Ascending aorta (tissue), 2 donors: ENCODE data around the gene ID1. TPM values are rescaled to one million over a fixed set of nuclear protein-coding genes. Genes with fewer than 3 reads are reported as not detected.
"Not testable (repeated sequence)": the region's sequence is repeated elsewhere in the genome, so short reads cannot be mapped to it uniquely, and the experiment has no call there.

Source experiments
- DNase-seq, 2 donors: peaks; one replicate each; pipeline ENCODE4 v3.0.0-alpha.2; 2019; ENCODE audit warnings: low spot score in 2 of 2
- H3K27ac ChIP-seq, 2 donors: fragments of 200-600 bp; sonication (generic); one replicate each; pipeline ENCODE4 v1.5.1; 2016 to 2017; ENCODE audit warnings: mild to moderate bottlenecking in 1 of 2
- H3K27me3 ChIP-seq: fragments of 200-600 bp; sonication (generic); one replicate; pipeline ENCODE4 v1.5.1; 2017
- H3K36me3 ChIP-seq, 2 donors: fragments of 200-600 bp; sonication (generic); one replicate each; pipeline ENCODE4 v1.5.1; 2016
- H3K4me1 ChIP-seq, 2 donors: fragments of 200-600 bp; sonication (generic); one replicate each; pipeline ENCODE4 v1.5.1; 2016 to 2017; ENCODE audit warnings: mild to moderate bottlenecking in 1 of 2
- H3K4me3 ChIP-seq, 2 donors: fragments of 200-600 bp; sonication (generic); one replicate each; pipeline ENCODE4 v1.5.1; 2016 to 2017; ENCODE audit warnings: mild to moderate bottlenecking in 1 of 2
- H3K9me3 ChIP-seq, 2 donors: fragments of 200-600 bp; sonication (generic); one replicate each; pipeline ENCODE4 v1.5.1; 2016
- intact Hi-C: fragments of 100-400 bp; cut with DNase I; formaldehyde crosslinking; loops from one replicate; pipeline ENCODE4 v1.15.1; 2023
- total RNA-seq: library from RNA; depleted of rRNA; stranded (reverse); fragments of >200 nt; gene quantifications from one replicate; pipeline ENCODE4 v1.1.0, GENCODE V29; 2016
- TF ChIP-seq, protein P1 (sequence below), 3 experiments: fragments of 200-600 bp in 2 of 3; fragments of 450-650 bp in 1 of 3; sonication (generic) in 2 of 3; IDR thresholded peaks; one replicate each; pipeline ENCODE4 v1.5.1; 2016 to 2019; ENCODE audit warnings: antibody characterized with exemption in 3 of 3, mild to moderate bottlenecking in 1 of 3, moderate library complexity in 1 of 3

The ID1 gene
- total RNA-seq, 1 donor from 2014 or later = 3,326 TPM

DNA sequence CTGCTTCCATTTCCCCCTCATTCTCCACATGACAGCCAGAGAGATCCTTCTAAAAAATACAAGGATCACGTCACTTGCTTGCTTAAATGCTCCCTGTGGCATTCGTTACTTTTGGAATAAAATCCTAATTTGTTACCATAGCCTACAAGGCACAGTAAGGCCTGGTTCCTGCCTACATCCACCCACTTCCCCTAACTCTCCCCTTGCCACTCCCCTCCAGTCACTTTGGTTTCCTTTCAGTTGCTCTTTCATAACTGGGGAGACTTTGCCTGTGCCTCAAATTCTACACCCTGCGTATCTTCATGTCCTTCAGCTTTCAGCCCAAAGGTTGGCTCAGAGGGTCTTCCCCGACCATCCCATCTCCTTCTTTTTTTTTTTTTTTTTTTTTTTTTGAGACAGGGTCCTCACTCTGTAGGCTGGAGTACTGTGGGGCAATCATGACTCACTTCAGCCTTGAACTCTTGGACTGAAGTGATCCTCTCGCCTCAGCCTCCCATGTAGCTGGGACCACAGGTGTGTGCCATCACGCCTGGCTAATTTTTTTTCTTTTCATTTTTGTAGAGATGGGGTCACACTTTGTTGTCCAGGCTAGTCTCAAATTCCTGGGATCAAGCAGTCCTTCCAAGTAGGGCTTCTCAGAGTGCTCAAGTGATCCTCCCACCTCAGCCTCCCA is 12.5 kb downstream of the ID1 start:
- no peaks in the 10 kb centered on the region for H3K9me3 ChIP-seq
- intact Hi-C loops = no loop called here
- no peak overlapping the region for H3K27ac ChIP-seq
- H3K36me3 ChIP-seq = no peaks in the 10 kb centered on the region
- DNase-seq = no peak
- TF ChIP-seq, protein P1, sequence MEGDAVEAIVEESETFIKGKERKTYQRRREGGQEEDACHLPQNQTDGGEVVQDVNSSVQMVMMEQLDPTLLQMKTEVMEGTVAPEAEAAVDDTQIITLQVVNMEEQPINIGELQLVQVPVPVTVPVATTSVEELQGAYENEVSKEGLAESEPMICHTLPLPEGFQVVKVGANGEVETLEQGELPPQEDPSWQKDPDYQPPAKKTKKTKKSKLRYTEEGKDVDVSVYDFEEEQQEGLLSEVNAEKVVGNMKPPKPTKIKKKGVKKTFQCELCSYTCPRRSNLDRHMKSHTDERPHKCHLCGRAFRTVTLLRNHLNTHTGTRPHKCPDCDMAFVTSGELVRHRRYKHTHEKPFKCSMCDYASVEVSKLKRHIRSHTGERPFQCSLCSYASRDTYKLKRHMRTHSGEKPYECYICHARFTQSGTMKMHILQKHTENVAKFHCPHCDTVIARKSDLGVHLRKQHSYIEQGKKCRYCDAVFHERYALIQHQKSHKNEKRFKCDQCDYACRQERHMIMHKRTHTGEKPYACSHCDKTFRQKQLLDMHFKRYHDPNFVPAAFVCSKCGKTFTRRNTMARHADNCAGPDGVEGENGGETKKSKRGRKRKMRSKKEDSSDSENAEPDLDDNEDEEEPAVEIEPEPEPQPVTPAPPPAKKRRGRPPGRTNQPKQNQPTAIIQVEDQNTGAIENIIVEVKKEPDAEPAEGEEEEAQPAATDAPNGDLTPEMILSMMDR (IDR thresholded peaks at IDR 0.05) = no peak
- no peak overlapping the region for H3K4me3 ChIP-seq
- H3K27me3 ChIP-seq = no peaks in the 10 kb centered on the region
- H3K4me1 ChIP-seq = peaks cover 0 to 7% of the 10 kb centered on the region in 2 donors

DNA sequence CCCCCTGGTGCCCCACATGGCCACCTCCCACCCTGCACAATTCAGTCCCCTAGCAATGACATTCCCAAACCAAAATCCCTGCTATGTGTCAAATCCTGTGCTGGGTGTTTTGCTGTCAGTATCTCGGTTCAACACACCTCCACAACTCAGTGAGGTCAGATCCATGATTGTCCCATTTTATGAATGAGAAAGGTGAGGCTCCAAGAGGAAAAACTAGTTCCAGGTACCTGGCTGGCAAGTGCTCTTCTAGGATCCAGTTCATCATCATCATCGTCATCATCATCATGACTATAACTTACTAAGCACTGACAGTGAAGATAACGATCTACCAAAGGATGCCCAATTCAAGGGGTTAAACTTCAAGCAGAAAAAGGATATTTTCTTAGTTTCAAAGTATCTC is 15.2 kb downstream of the ID1 start:
- TF ChIP-seq, protein P1 (IDR thresholded peaks at IDR 0.05) = no peak
- intact Hi-C loops = no loop called here
- no peak for DNase-seq
- Histone ChIP-seq H3K27me3 (no peaks in the 10 kb centered on the region), H3K4me1 (peaks cover 0 to 10% of the 10 kb centered on the region in 2 donors), H3K27ac (no peak overlapping the region), H3K4me3 (no peak overlapping the region), H3K36me3 (no peaks in the 10 kb centered on the region), H3K9me3 (no peaks in the 10 kb centered on the region)

GRCh38 chr20:31623123-31623505 is 18.0 kb downstream of the ID1 start:
- H3K4me3 ChIP-seq, H3K27me3 ChIP-seq, intact Hi-C loops, DNase-seq, H3K4me1 ChIP-seq, H3K36me3 ChIP-seq, H3K9me3 ChIP-seq: not testable (repeated sequence)
- peak overlapping the region; percentile 32 to 62 for H3K27ac ChIP-seq

DNA sequence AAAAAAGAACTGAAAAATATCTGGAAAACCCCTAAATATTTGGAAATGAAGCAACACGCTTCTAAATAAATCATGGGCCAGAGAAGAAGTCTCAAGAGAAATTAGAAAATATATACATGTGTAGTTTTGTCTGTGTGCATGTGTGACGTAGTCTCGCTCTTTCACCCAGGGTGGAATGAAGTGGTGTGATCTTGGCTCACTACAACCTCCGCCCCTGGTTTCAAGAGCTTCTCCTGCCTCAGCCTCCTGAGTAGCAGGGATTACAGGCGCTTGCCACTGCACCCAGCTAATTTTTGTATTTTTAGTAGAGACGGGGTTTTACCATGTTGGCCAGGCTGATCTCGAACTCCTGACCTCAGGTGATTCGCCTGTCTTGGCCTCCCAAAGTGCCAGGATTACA is 21.4 kb downstream of the ID1 start:
- intact Hi-C loops, H3K27me3 ChIP-seq, H3K9me3 ChIP-seq, H3K4me1 ChIP-seq, H3K4me3 ChIP-seq, H3K27ac ChIP-seq, H3K36me3 ChIP-seq, DNase-seq: not testable (repeated sequence)

DNA sequence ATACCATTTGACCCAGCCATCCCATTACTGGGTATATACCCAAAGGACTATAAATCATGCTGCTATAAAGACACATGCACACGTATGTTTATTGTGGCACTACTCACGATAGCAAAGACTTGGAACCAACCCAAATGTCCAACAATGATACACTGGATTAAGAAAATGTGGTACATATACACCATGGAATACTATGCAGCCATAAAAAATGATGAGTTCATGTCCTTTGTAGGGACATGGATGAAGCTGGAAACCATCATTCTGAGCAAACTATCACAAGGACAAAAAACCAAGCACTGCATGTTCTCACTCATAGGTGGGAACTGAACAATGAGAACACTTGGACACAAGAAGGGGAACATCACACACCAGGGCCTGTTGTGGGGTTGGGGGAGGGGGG is 23.0 kb downstream of the ID1 start:
- H3K4me1 ChIP-seq, H3K36me3 ChIP-seq, H3K9me3 ChIP-seq, H3K27me3 ChIP-seq, H3K4me3 ChIP-seq, H3K27ac ChIP-seq, intact Hi-C loops, DNase-seq: not testable (repeated sequence)

- DNase-seq = no peak
- Histone ChIP-seq H3K27ac (no peak overlapping the region), H3K9me3 (no peaks in the 10 kb centered on the region), H3K4me1 (no peaks in the 10 kb centered on the region), H3K4me3 (no peak overlapping the region), H3K36me3 (no peaks in the 10 kb centered on the region), H3K27me3 (no peaks in the 10 kb centered on the region)
- TF ChIP-seq, protein P1 (IDR thresholded peaks at IDR 0.05) = no peak
- intact Hi-C loops = no loop called here
Observed at GRCh38 chr20:31630187-31630790, 25.2 kb downstream of the ID1 start.

GRCh38 chr20:31632548-31633338 is 27.7 kb downstream of the ID1 start:
- no peaks in the 10 kb centered on the region for H3K9me3 ChIP-seq
- H3K4me3 ChIP-seq = no peak overlapping the region
- intact Hi-C loops = no loop called here
- TF ChIP-seq, protein P1 (IDR thresholded peaks at IDR 0.05) = no peak
- H3K36me3 ChIP-seq = no peaks in the 10 kb centered on the region
- no peaks in the 10 kb centered on the region for H3K4me1 ChIP-seq
- H3K27me3 ChIP-seq = no peaks in the 10 kb centered on the region
- no peak overlapping the region for H3K27ac ChIP-seq
- DNase-seq = no peak
